ENCODE measurements around the gene ATP8B3. TPM values are rescaled to one million over a fixed set of nuclear protein-coding genes. Genes with fewer than 3 reads are reported as not detected.

Gene ATP8B3
- total RNA-seq, 1 donor from 2014 or later, result 0.11 TPM

- no peak for DNase-seq (ENCODE audit: low spot score in 2 of 2)
- no peak for TF ChIP-seq CTCF (IDR thresholded peaks at IDR 0.05)
- Histone ChIP-seq H3K27ac (peak overlapping the region; percentile 65 to 67), H3K4me1 (peaks cover 14 to 29% of the 10 kb centered on the region in 2 donors), H3K36me3 (peaks cover 0 to 5% of the 10 kb centered on the region in 2 donors), H3K9me3 (no peaks in the 10 kb centered on the region), H3K27me3 (no peaks in the 10 kb centered on the region), H3K4me3 (peak overlapping the region in 1 of 2 donors; percentile 62)
- intact Hi-C loops (cut with DNase I), result no loop called here
Observed at GRCh38 chr19:1855828-1856255, 43.8 kb upstream of the ATP8B3 start.

GRCh38 chr19:1855040-1855827 is 43.2 kb upstream of the ATP8B3 start:
- H3K27me3 ChIP-seq, result no peaks in the 10 kb centered on the region
- H3K4me3 ChIP-seq, result peak overlapping the region in 1 of 2 donors; percentile 62
- TF ChIP-seq CTCF (IDR thresholded peaks at IDR 0.05), result no peak
- no peaks in the 10 kb centered on the region for H3K9me3 ChIP-seq
- peaks cover 8 to 24% of the 10 kb centered on the region in 2 donors for H3K4me1 ChIP-seq
- intact Hi-C loops (cut with DNase I), result no loop called here
- peak; percentile 62 to 92 for DNase-seq (ENCODE audit: low spot score in 2 of 2)
- peak overlapping the region; percentile 65 to 67 for H3K27ac ChIP-seq
- peaks cover 0 to 5% of the 10 kb centered on the region in 2 donors for H3K36me3 ChIP-seq

- Histone ChIP-seq H3K4me1 (peaks cover 6 to 22% of the 10 kb centered on the region in 2 donors), H3K36me3 (peaks cover 0 to 5% of the 10 kb centered on the region in 2 donors), H3K27me3 (no peaks in the 10 kb centered on the region), H3K27ac (peak overlapping the region; percentile 23), H3K9me3 (no peaks in the 10 kb centered on the region), H3K4me3 (peak overlapping the region in 1 of 2 donors; percentile 4)
- intact Hi-C loops (cut with DNase I), result no loop called here
- DNase-seq (ENCODE audit: low spot score in 2 of 2), result no peak
- no peak for TF ChIP-seq CTCF (IDR thresholded peaks at IDR 0.05)
Observed at GRCh38 chr19:1854542-1855039, 42.5 kb upstream of the ATP8B3 start.

GRCh38 chr19:1854039-1854541 is 42.0 kb upstream of the ATP8B3 start:
- H3K9me3 ChIP-seq, result no peaks in the 10 kb centered on the region
- no peak overlapping the region for H3K27ac ChIP-seq
- H3K4me1 ChIP-seq, result peaks cover 6 to 20% of the 10 kb centered on the region in 2 donors
- no peaks in the 10 kb centered on the region for H3K27me3 ChIP-seq
- DNase-seq (ENCODE audit: low spot score in 2 of 2), result no peak
- TF ChIP-seq CTCF (IDR thresholded peaks at IDR 0.05), result no peak
- intact Hi-C loops (cut with DNase I), result no loop called here
- peaks cover 0 to 5% of the 10 kb centered on the region in 2 donors for H3K36me3 ChIP-seq
- H3K4me3 ChIP-seq, result no peak overlapping the region

- peak; percentile 72 to 89 (median 84) for TF ChIP-seq CTCF (IDR thresholded peaks at IDR 0.05)
- H3K4me3 ChIP-seq, result no peak overlapping the region
- peaks cover 6 to 20% of the 10 kb centered on the region in 2 donors for H3K4me1 ChIP-seq
- H3K27me3 ChIP-seq, result no peaks in the 10 kb centered on the region
- no peak overlapping the region for H3K27ac ChIP-seq
- no peaks in the 10 kb centered on the region for H3K9me3 ChIP-seq
- H3K36me3 ChIP-seq, result peaks cover 0 to 5% of the 10 kb centered on the region in 2 donors
- intact Hi-C loops (cut with DNase I), result no loop called here
- DNase-seq (ENCODE audit: low spot score in 2 of 2), result peak in 1 of 2 donors; percentile 83
Observed at GRCh38 chr19:1853295-1854038, 41.4 kb upstream of the ATP8B3 start.

Data from ascending aorta (tissue), 2 donors.